HUES48 (cell line): ENCODE results near the gene GUK1.

Experiments
- H3K27ac ChIP-seq: one replicate; pipeline ENCODE4 v1.7.0; 2013; ENCODE audit warnings: low read depth, low read length, inconsistent platforms
- H3K27me3 ChIP-seq: 2 replicates; pipeline ENCODE4 v1.6.1; 2013; ENCODE audit warnings: mild to moderate bottlenecking, low read length; ENCODE audit not compliant: control insufficient read depth, insufficient read depth
- H3K36me3 ChIP-seq: 2 replicates; pipeline ENCODE4 v1.6.1; 2013; ENCODE audit warnings: low read length; ENCODE audit not compliant: control insufficient read depth, insufficient read depth
- H3K4me1 ChIP-seq: 2 replicates; pipeline ENCODE4 v1.6.1; 2013; ENCODE audit warnings: mild to moderate bottlenecking, low read length; ENCODE audit not compliant: control insufficient read depth, insufficient read depth
- H3K4me3 ChIP-seq: 2 replicates; pipeline ENCODE4 v1.5.1; 2013; ENCODE audit warnings: mild to moderate bottlenecking, low read depth, low read length
- H3K9ac ChIP-seq: 2 replicates; pipeline ENCODE4 v1.6.1; 2013; ENCODE audit warnings: mild to moderate bottlenecking, low read depth, low read length, moderate library complexity
- H3K9me3 ChIP-seq: 2 replicates; pipeline ENCODE4 v1.6.1; 2013; ENCODE audit warnings: low read length; ENCODE audit not compliant: control insufficient read depth, insufficient read depth

The GUK1 gene

GRCh38 chr1:228145463-228146416 lies 5.7 kb downstream of the GUK1 start:
- H3K27ac ChIP-seq, result no peak overlapping the region
- H3K4me3 ChIP-seq, result no peak overlapping the region
- H3K36me3 ChIP-seq, result peaks cover 11% of the 10 kb centered on the region; the same call in 1 of the 2 replicates
- H3K9ac ChIP-seq, result no peak overlapping the region
- peaks cover 8% of the 10 kb centered on the region for H3K4me1 ChIP-seq
- no peaks in the 10 kb centered on the region for H3K9me3 ChIP-seq
- no peaks in the 10 kb centered on the region for H3K27me3 ChIP-seq

GRCh38 chr1:228146417-228147150 lies 6.5 kb downstream of the GUK1 start:
- H3K36me3 ChIP-seq, result peaks cover 11% of the 10 kb centered on the region; the same call in 1 of the 2 replicates
- H3K4me1 ChIP-seq, result peaks cover 3% of the 10 kb centered on the region; the same call in 1 of the 2 replicates
- no peaks in the 10 kb centered on the region for H3K9me3 ChIP-seq
- H3K27ac ChIP-seq, result no peak overlapping the region
- H3K4me3 ChIP-seq, result no peak overlapping the region
- H3K9ac ChIP-seq, result no peak overlapping the region
- H3K27me3 ChIP-seq, result no peaks in the 10 kb centered on the region

- H3K36me3 ChIP-seq, result peaks cover 11% of the 10 kb centered on the region; the same call in 1 of the 2 replicates
- H3K9ac ChIP-seq, result no peak overlapping the region
- no peak overlapping the region for H3K4me3 ChIP-seq
- H3K27me3 ChIP-seq, result no peaks in the 10 kb centered on the region
- peaks cover 3% of the 10 kb centered on the region; the same call in 1 of the 2 replicates for H3K4me1 ChIP-seq
- no peaks in the 10 kb centered on the region for H3K9me3 ChIP-seq
- no peak overlapping the region for H3K27ac ChIP-seq
Observed at GRCh38 chr1:228147151-228147693, 7.1 kb downstream of the GUK1 start.

- Histone ChIP-seq H3K4me1 (peaks cover 3% of the 10 kb centered on the region; the same call in 1 of the 2 replicates), H3K27ac (no peak overlapping the region), H3K27me3 (no peaks in the 10 kb centered on the region), H3K4me3 (no peak overlapping the region), H3K9ac (no peak overlapping the region), H3K36me3 (peaks cover 11% of the 10 kb centered on the region; the same call in 1 of the 2 replicates), H3K9me3 (no peaks in the 10 kb centered on the region)
Observed at GRCh38 chr1:228147768-228148167, 7.7 kb downstream of the GUK1 start.

- no peaks in the 10 kb centered on the region for H3K9me3 ChIP-seq
- no peak overlapping the region for H3K4me3 ChIP-seq
- H3K27me3 ChIP-seq, result no peaks in the 10 kb centered on the region
- H3K4me1 ChIP-seq, result peaks cover 3% of the 10 kb centered on the region; the same call in 1 of the 2 replicates
- H3K27ac ChIP-seq, result no peak overlapping the region
- no peak overlapping the region for H3K9ac ChIP-seq
- peaks cover 11% of the 10 kb centered on the region; the same call in 1 of the 2 replicates for H3K36me3 ChIP-seq
Observed at GRCh38 chr1:228148196-228148861, 8.2 kb downstream of the GUK1 start.

GRCh38 chr1:228148935-228149405 lies 8.9 kb downstream of the GUK1 start:
- Histone ChIP-seq H3K36me3 (peaks cover 11% of the 10 kb centered on the region; the same call in 1 of the 2 replicates), H3K4me3 (no peak overlapping the region), H3K27ac (no peak overlapping the region), H3K9ac (no peak overlapping the region), H3K4me1 (peaks cover 3% of the 10 kb centered on the region; the same call in 1 of the 2 replicates), H3K9me3 (no peaks in the 10 kb centered on the region), H3K27me3 (no peaks in the 10 kb centered on the region)

- no peak within 1 kb of the TSS for H3K4me3 ChIP-seq
- H3K27me3 ChIP-seq, result no peaks in the 10 kb centered on the region
- H3K36me3 ChIP-seq, result peaks cover 11% of the 10 kb centered on the region; the same call in 1 of the 2 replicates
- no peaks in the 10 kb centered on the region for H3K9me3 ChIP-seq
- peaks cover 3% of the 10 kb centered on the region; the same call in 1 of the 2 replicates for H3K4me1 ChIP-seq
- no peak within 1 kb of the TSS for H3K27ac ChIP-seq
- no peak within 1 kb of the TSS for H3K9ac ChIP-seq
Observed at GRCh38 chr1:228149406-228150119, 9.5 kb downstream of the GUK1 start, which contains the start of gene GJC2. TSS of gene GJC2 (plus strand) at chr1:228149930. CDS start at chr1:228157759, 7,829 bp downstream.

- no peak overlapping the region for H3K9ac ChIP-seq
- no peak overlapping the region for H3K4me3 ChIP-seq
- H3K27ac ChIP-seq, result no peak overlapping the region
- peaks cover 3% of the 10 kb centered on the region; the same call in 1 of the 2 replicates for H3K4me1 ChIP-seq
- no peaks in the 10 kb centered on the region for H3K9me3 ChIP-seq
- no peaks in the 10 kb centered on the region for H3K27me3 ChIP-seq
- H3K36me3 ChIP-seq, result peaks cover 11% of the 10 kb centered on the region; the same call in 1 of the 2 replicates
Observed at GRCh38 chr1:228150120-228150460, 10.0 kb downstream of the GUK1 start.

- Histone ChIP-seq H3K4me1 (peaks cover 3% of the 10 kb centered on the region; the same call in 1 of the 2 replicates), H3K27me3 (no peaks in the 10 kb centered on the region), H3K36me3 (peaks cover 9% of the 10 kb centered on the region; the same call in 1 of the 2 replicates), H3K9ac (no peak overlapping the region), H3K9me3 (no peaks in the 10 kb centered on the region), H3K4me3 (no peak overlapping the region), H3K27ac (no peak overlapping the region)
Observed at GRCh38 chr1:228150461-228151179, 10.5 kb downstream of the GUK1 start.
